T47D (cell line): Measurements from ENCODE around the gene ACAA2.

Source experiments
- DNase-seq, 2 experiments: peaks; one replicate each; pipeline versions ENCODE4 v3.0.0 to v3.0.0-alpha.2; 2011 to 2012; ENCODE audit warnings: low read depth in 1 of 2, low spot score in 1 of 2
- JUND ChIP-seq: IDR thresholded peaks from 2 replicates; pipeline ENCODE4 v1.6.1; 2012; ENCODE audit warnings: low read depth
- in situ Hi-C: cut with HindIII; loops from 2 replicates; pipeline ENCODE4 v1.10.0; 2016; ENCODE audit warnings: low sequenced_read_pairs, low pct_unique_long_range_greater_than_20kb

ACAA2 gene

DNA sequence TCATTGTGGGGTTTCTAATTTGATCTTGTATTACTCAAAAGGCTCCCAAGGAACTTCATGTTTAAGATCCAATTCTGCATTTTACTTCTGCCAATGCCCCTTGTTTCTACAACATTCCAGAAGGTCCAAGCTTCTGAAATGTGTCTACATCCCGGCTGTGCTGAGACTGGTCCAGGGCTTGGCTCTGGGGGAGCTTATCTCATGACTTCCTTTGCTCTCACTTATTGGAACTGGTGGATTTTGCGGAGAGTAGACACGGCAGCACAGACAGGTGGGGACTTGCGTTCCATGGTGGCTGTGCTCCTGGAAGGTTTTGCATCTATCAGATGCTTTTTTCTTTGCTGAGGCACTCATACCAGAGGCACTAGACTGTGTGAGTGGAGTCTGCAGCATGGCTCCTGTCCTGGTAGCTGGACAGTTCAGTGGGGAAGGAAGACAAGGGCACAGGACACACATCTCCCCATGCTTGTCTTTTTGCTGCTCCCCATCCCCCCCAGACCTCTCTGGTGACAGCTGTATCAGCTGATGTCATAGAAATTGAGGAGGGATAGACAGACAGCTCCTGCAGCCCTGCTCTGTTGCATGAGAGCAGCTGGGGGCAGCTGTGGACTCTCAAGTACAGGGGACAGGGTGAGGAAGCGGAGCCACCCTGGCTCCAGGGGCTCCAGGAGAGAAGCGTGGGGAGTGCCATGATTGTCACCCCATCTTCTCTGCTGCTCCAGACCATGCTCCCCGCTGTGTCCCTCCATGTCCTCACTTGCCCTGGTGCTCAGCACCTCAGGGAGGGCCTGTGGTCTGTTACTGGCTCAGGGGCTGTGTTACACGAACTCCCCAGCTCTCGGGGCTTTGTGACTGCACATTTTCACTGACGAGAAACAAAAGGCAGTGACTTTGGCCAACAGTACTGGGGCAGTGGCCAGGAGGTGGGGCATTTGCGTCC is 46.0 kb downstream of the ACAA2 start:
- no peak for TF ChIP-seq JUND
- in situ Hi-C loops = no loop called here
- DNase-seq = no peak

DNA sequence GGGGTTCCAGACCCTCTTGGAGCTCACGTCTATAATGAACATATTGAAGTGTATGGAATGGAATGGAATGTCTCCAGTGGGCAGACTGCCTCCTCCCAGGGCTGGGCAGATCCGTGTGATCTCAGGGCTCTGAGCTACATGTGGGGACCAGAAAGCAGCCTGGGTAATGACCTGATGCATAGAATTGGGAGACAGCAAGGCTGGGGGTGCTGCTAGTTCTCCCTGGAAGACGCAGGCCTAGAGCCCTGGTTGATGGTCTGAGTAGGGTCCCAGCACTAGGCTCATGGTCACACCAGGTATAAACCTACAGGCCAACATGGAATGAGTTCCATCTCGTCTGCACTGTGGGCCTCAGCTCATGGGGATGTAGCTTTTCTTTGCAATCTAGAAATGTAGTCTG is 46.7 kb downstream of the ACAA2 start:
- no peak for TF ChIP-seq JUND
- in situ Hi-C loops = no loop called here
- no peak for DNase-seq

DNA sequence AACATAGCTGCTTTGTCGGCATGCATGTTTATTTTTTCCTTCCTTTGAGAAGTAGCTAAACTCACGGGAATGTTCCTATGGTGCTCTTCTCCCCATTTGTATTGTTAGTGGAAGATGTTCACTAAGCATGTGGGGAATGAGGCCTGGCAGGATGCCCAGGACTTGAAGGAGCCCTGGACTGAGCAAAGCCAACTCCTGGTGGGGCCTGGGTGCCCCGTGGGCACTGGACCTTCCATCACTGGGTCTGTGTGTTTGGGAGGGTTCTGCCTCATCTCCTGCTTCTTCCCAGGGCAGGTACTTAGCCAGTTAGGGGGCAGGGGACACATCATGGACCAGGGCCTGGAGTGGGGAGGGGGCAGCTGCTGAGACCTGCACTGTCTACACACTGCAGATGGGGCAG is 49.3 kb downstream of the ACAA2 start:
- TF ChIP-seq JUND = no peak
- in situ Hi-C loops = no loop called here
- no peak for DNase-seq

DNA sequence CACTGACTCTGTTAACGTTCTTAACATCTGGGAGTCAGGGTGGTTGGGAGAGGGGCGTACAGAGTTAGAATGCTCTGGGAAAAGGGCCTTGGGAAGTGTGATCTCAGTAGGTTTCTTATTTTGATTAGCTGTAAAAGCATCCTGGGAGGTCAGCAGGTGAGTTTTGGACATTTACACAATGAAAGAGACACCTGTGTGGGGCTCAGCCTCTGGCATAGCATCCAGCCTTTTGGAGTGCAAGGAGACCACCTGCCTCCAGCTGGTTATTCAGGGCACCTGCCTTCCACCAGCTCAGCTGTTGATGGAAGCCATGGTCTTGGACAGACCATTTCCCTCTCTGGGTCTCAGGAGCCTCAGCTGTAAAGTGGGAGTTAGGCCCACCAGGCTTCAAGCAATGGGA is 49.7 kb downstream of the ACAA2 start:
- no peak for DNase-seq
- in situ Hi-C loops = no loop called here
- TF ChIP-seq JUND = no peak

DNA sequence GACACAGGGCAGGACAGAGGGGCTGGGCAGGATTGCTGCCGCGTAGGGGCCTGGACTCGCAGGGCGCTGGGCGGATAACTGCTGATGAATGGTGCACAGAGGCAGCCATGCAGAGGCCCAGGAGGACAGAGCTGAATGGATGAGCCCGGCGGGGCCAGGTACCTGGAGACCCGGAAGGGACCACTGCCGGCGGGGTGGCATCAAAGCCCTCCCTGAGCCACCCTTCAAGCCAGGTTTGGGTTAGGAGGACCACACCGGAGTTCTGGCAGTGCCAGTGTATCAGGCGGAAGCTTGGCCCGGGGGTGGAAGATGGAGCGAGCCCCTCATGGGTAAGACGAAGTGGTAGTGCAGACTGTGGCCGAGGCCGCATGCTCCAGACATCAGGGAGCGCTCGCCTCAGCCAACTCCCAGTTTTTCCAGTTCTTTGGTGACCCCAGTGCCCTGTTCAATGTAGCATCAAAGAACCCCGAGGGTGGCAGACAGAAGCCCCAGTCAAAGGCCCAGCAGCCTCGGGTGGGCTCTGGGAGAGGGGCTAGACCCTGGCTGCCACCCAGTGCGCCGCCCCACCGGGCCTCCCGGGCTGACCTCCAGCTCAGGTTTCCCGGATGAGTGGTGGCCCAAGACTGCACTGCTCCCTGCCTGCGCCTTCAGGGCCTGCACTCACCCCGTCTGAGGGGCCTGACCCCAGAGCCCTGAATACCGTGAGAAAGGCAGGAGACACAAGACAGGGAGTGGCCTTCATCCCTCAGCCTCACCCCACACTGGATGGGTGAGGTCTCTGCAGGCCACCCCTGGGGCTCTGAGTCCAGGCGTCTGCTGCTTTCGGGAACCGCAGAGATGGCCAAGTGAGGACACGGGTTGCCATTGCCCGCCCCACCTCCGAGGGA is 50.9 kb downstream of the ACAA2 start:
- no peak for TF ChIP-seq JUND

DNA sequence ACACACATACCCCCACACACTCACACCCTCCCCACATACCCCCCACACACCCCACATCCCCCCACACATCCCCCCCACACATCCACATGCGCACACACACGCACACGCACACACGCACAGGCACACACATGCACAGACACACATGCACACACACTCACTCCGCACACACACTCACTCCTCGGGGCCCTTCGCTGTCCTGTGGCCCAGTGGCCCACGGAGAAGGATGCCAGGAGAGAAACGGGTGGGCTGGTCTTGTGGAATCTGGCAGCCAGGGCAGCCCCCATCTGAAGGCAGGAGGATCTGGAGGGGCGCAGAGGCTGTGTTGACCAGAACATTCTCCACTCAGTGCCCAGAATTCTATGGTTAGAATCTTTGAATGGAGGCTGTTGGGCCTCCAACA is 51.6 kb downstream of the ACAA2 start:
- in situ Hi-C loops = no loop called here
- DNase-seq = no peak
- TF ChIP-seq JUND = no peak

More for the DNA sequence above, 50.9 kb downstream of the ACAA2 start:
- in situ Hi-C loops = no loop called here
- no peak for DNase-seq

DNA sequence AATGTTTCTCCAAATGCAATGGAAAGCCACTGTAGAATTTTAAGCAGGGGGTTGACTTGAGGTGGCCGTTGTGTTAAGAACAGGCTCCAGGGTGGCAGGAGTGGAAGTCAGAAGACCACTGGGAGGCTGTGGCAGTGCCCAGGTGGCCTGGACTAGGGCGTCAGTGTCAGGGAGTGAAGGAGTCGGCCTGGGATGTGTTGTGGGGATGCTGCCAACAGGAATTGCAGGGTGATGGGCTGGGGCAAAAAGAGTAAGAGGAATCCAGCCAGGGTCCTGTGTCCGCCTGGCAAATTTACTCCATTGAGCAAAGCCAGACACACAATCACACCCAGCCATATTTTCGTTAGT is 55.1 kb downstream of the ACAA2 start:
- no peak for TF ChIP-seq JUND
- in situ Hi-C loops = no loop called here
- DNase-seq = no peak

DNA sequence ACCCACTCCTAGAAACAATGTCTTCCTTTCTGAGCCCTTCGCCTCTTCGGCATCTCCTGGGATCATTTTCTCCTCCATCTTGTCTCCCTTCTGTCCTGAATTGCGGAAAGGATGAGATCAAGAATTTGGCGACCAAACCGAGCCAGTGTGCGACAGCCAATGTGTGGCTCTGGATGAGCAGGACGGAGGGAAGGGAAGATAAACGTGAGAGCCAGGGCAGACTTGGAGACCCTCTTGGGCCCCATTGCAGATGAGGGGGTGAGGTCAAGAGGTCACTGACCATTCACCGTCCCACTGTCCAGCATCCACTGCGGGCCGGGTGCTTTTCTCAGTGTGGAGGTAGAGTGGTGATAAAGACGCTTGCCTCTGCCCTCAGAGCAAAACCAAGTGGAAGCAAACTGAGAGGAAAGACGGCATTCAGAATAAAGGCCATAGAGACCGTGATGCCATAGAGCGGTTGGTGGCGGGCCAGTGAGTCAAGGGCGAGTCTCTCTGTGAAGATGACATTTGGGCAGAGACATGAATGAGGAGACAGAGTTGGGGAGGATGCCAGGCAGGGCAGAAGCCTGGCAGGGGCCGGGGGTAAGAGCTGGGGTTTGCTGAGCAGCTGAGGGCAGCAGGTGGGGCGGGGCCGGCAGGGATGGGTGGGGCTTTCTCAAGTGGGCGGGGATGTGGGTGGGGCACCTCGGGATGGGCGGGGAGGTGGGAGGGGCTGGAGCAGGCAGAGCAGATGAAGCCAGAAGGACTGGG is 55.6 kb downstream of the ACAA2 start:
- TF ChIP-seq JUND = no peak
- DNase-seq = peak in 1 of 2 experiments; percentile 49
- in situ Hi-C loops = no loop called here

DNA sequence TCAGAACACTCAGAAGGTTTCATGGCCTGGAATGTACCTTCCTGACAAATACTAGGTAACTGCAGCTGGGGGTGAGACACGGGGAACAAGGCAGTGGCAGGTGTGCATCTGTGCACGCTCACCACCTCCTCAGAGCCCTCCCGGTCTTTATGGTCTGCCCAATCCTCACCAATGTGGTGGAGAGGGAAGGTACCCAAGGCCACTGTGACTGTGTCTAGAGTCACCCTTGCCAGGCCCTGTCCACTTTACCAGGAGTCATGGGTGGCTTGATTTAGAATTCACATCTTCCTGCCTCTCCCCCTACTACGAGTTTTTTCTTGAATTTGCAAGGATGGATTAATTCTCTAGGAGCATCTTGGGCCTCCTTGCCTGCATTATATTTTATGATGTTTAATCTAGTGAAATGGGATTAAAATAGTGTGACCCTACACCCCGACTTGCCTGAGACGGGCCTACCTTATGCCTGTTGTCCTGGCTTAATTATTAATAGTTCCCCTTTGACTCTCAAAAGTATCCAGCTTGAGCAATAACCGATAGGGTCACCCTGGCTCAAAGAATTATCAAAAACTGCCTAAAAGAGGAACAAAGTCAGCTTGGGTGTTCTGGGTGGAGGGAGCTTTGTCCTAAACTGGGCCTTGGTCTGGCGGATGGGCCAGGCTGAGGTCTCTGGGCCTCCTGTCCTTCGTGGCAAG is 56.5 kb downstream of the ACAA2 start:
- TF ChIP-seq JUND = no peak
- in situ Hi-C loops = no loop called here
- DNase-seq = no peak

DNA sequence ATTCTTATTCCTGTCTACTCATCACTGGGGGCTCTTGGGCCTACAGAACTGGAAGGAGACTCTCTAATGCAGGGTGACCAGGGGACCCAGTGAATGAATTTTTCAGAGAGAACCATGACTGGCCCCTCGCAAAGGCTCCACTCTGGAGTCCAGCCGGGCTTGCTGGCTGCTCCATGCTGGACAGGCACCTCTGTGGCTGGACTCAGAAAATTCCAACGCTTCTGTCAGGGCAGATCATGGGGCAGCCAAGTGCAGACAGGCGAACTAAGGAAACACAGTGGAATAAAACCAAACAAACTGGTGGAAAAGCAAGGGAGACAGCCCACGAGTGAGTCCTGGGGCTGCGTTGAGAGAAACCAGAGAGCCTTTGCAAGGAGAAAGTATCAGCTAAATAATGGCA is 57.2 kb downstream of the ACAA2 start:
- in situ Hi-C loops = no loop called here
- no peak for DNase-seq
- no peak for TF ChIP-seq JUND

DNA sequence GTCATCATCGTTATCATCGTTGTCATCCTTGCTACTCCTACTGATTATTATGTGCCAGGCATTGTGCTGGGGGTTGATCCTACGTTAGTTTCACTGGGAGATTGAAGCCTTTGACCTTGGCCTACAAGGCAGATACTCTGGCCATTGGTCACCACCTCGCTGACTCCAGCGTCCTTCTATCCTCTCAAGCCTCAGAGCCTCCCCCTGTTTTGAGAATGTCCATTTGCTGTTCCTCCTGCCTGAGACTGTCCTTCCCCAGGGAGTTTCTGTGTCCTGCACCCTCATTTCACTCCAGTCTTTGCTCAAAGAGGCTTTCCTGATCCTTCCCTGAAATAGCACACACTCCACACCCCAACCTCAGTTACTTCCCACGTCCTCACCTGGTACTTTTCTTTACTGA is 57.8 kb downstream of the ACAA2 start:
- in situ Hi-C loops = no loop called here
- no peak for DNase-seq
- no peak for TF ChIP-seq JUND

DNA sequence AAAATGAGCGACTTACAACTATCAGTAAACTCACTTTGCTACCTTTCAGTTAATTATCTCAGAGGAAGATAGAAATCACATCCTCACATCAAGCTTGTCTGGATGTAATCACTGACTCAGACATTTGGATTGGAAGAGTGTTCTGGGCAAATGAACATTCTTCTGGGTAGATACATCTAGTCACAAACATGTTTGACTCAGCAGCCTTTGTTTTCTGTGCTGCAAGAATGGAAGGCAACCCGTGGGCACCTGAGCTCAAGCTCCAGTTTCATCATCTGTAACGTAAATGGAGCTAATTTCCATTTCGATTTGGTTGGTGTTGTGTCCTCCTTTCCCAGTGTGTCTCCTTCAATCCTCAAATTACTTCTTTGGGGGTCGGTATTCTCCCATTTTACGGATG is 58.5 kb downstream of the ACAA2 start:
- in situ Hi-C loops = no loop called here
- TF ChIP-seq JUND = no peak
- DNase-seq = no peak
